HEK293 (cell line): ENCODE results near the gene CFL1.

Experiments
- CTCF ChIA-PET: fragments of 350-600 bp; formaldehyde crosslinking; extraction: SDS; loops from one replicate; lab custom pipeline; 2021; ENCODE audit warnings: antibody characterized with exemption; lab: Yijun Ruan, JAX
- POLR2A ChIA-PET: fragments of 300-600 bp; formaldehyde crosslinking; extraction: SDS; loops from one replicate; lab custom pipeline; 2020; ENCODE audit warnings: antibody characterized with exemption, inconsistent platforms; lab: Yijun Ruan, JAX
- H3K27ac ChIP-seq: fragments of 200-500 bp; sonication (Bioruptor generic); 2 replicates; pipeline ENCODE4 v1.5.1; 2014; ENCODE audit warnings: low read depth, low read length, control low read depth, inconsistent platforms; ENCODE audit errors: extremely low read depth
- H3K36me3 ChIP-seq, 2 experiments: fragments of 200-500 bp in 1 of 2; sonication (Bioruptor generic) in 1 of 2; 1 replicate in 1 of 2; 2 replicates in 1 of 2; pipeline ENCODE4 v1.5.1; 2014 to 2017; ENCODE audit warnings: inconsistent platforms in 2 of 2, low read length in 2 of 2; ENCODE audit not compliant: control insufficient read depth in 2 of 2, insufficient read depth in 1 of 2
- H3K4me1 ChIP-seq: fragments of 200-500 bp; sonication (Bioruptor generic); 2 replicates; pipeline ENCODE4 v1.5.1; 2014; ENCODE audit warnings: mild to moderate bottlenecking, low read length, inconsistent platforms; ENCODE audit not compliant: control insufficient read depth, insufficient read depth
- H3K4me3 ChIP-seq: 2 replicates; pipeline ENCODE4 v1.5.1; 2011; ENCODE audit warnings: low read depth, mild to moderate bottlenecking, control low read depth, low read length, moderate library complexity
- H3K9me3 ChIP-seq: fragments of 200-500 bp; sonication (Bioruptor generic); 2 replicates; pipeline ENCODE4 v1.5.1; 2014; ENCODE audit warnings: low read depth, low read length, inconsistent platforms; ENCODE audit not compliant: control insufficient read depth, insufficient read depth
- GLIS1 ChIP-seq: fragments of 450-650 bp; formaldehyde crosslinking; IDR thresholded peaks from 2 replicates; pipeline ENCODE4 v1.5.1; 2016; ENCODE audit warnings: missing biosample characterization, missing genetic modification characterization
- GLIS2 ChIP-seq: fragments of 450-650 bp; formaldehyde crosslinking; IDR thresholded peaks from 2 replicates; pipeline ENCODE4 v1.5.1; 2016; ENCODE audit warnings: missing biosample characterization, missing genetic modification characterization
- KLF9 ChIP-seq: fragments of 450-650 bp; formaldehyde crosslinking; IDR thresholded peaks from 2 replicates; pipeline ENCODE4 v1.5.1; 2016; ENCODE audit warnings: missing biosample characterization, missing genetic modification characterization, low read depth
- PBX3 ChIP-seq: sonication (generic); formaldehyde crosslinking; IDR thresholded peaks from 2 replicates; pipeline ENCODE4 v1.8.1; 2022; ENCODE audit warnings: mild to moderate bottlenecking, moderate library complexity, missing genetic modification reagents
- TCF7L2 ChIP-seq: IDR thresholded peaks from 2 replicates; pipeline ENCODE4 v1.6.1; 2011; ENCODE audit warnings: low read depth, mild to moderate bottlenecking, inconsistent platforms, low read length, moderate library complexity, borderline replicate concordance
- WT1 ChIP-seq: fragments of 450-650 bp; formaldehyde crosslinking; IDR thresholded peaks from 2 replicates; pipeline ENCODE4 v1.5.1; 2016; ENCODE audit warnings: missing biosample characterization, missing genetic modification characterization
- ZNF121 ChIP-seq: fragments of 450-650 bp; formaldehyde crosslinking; IDR thresholded peaks from 2 replicates; pipeline ENCODE4 v1.5.1; 2016; ENCODE audit warnings: missing biosample characterization, missing genetic modification characterization
- ZNF133 ChIP-seq: fragments of 450-650 bp; formaldehyde crosslinking; IDR thresholded peaks from 2 replicates; pipeline ENCODE4 v1.5.1; 2016; ENCODE audit warnings: missing biosample characterization, missing genetic modification characterization
- ZNF239 ChIP-seq: fragments of 450-650 bp; formaldehyde crosslinking; IDR thresholded peaks from 2 replicates; pipeline ENCODE4 v1.5.1; 2016; ENCODE audit warnings: missing biosample characterization, missing genetic modification characterization
- ZNF266 ChIP-seq: fragments of 450-650 bp; formaldehyde crosslinking; IDR thresholded peaks from 2 replicates; pipeline ENCODE4 v1.5.1; 2016; ENCODE audit warnings: missing biosample characterization, missing genetic modification characterization, low read depth
- ZNF354C ChIP-seq: fragments of 450-650 bp; formaldehyde crosslinking; IDR thresholded peaks from 2 replicates; pipeline ENCODE4 v1.5.1; 2016; ENCODE audit warnings: missing biosample characterization, missing genetic modification characterization, low read depth, borderline replicate concordance
- ZNF362 ChIP-seq: fragments of 450-650 bp; formaldehyde crosslinking; IDR thresholded peaks from 2 replicates; pipeline ENCODE4 v1.5.1; 2016; ENCODE audit warnings: missing biosample characterization, missing genetic modification characterization
- ZNF433 ChIP-seq: fragments of 450-650 bp; formaldehyde crosslinking; IDR thresholded peaks from 2 replicates; pipeline ENCODE4 v1.5.1; 2016; ENCODE audit warnings: missing biosample characterization, missing genetic modification characterization, low read depth
- ZNF473 ChIP-seq: fragments of 450-650 bp; formaldehyde crosslinking; IDR thresholded peaks from 2 replicates; pipeline ENCODE4 v1.5.1; 2017; ENCODE audit warnings: missing biosample characterization, missing genetic modification characterization
- ZNF501 ChIP-seq: fragments of 450-650 bp; formaldehyde crosslinking; IDR thresholded peaks from 2 replicates; pipeline ENCODE4 v1.5.1; 2016; ENCODE audit warnings: missing biosample characterization, missing genetic modification characterization
- ZNF518A ChIP-seq: fragments of 450-650 bp; formaldehyde crosslinking; conservative IDR thresholded peaks from 2 replicates; pipeline ENCODE4 v1.5.1; 2016; ENCODE audit warnings: low read depth, missing biosample characterization, missing genetic modification characterization
- ZNF544 ChIP-seq: fragments of 450-650 bp; formaldehyde crosslinking; IDR thresholded peaks from 2 replicates; pipeline ENCODE4 v1.5.0; 2017; ENCODE audit warnings: missing biosample characterization, missing genetic modification characterization
- ZNF629 ChIP-seq: fragments of 450-650 bp; formaldehyde crosslinking; IDR thresholded peaks from 2 replicates; pipeline ENCODE4 v1.5.1; 2017; ENCODE audit warnings: missing biosample characterization, missing genetic modification characterization
- TF ChIP-seq, protein P1 (sequence below): fragments of 450-650 bp; formaldehyde crosslinking; IDR thresholded peaks from 2 replicates; pipeline ENCODE4 v1.5.1; 2016; ENCODE audit warnings: missing biosample characterization, missing genetic modification characterization
- TF ChIP-seq, protein P2 (sequence below): fragments of 450-650 bp; formaldehyde crosslinking; IDR thresholded peaks from 2 replicates; pipeline ENCODE4 v1.5.1; 2016; ENCODE audit warnings: missing biosample characterization, missing genetic modification characterization
- TF ChIP-seq, protein P3 (sequence below): IDR thresholded peaks from 2 replicates; pipeline ENCODE4 v1.6.1; 2011; ENCODE audit warnings: mild to moderate bottlenecking, low read depth, low read length, borderline replicate concordance

CFL1 gene

GRCh38 chr11:65906602-65907001 is 48.6 kb upstream of the CFL1 start (continued):
- TF ChIP-seq, protein P1, sequence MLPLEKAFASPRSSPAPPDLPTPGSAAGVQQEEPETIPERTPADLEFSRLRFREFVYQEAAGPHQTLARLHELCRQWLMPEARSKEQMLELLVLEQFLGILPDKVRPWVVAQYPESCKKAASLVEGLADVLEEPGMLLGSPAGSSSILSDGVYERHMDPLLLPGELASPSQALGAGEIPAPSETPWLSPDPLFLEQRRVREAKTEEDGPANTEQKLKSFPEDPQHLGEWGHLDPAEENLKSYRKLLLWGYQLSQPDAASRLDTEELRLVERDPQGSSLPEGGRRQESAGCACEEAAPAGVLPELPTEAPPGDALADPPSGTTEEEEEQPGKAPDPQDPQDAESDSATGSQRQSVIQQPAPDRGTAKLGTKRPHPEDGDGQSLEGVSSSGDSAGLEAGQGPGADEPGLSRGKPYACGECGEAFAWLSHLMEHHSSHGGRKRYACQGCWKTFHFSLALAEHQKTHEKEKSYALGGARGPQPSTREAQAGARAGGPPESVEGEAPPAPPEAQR (tag by site-specific recombination) = no peak
- TF ChIP-seq PBX3 (CRISPR knock-in tag) (no peak), KLF9 (tag by site-specific recombination) (no peak), TCF7L2 (no peak), ZNF266 (tag by site-specific recombination) (no peak)

DNA sequence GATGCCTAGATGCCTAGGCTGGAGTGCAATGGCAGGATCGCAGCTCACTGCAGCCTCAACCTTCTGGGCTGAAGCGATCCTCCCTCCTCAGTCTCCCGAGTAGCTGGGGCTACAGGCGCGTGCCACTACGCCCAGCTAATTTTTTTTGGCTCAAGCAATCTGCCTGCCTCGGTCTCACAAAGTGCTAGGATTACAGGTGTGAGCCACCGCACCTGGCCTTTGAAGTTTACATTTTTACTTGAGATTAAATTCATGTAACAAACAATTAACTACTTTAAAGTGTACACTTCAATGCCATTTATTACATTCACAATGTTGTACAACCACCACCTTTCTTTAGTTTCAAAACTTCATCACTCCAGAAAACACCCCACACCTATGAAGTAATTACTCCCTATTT is 45.7 kb upstream of the CFL1 start:
- no peaks in the 10 kb centered on the region for H3K4me1 ChIP-seq
- H3K4me3 ChIP-seq = no peak overlapping the region
- CTCF ChIA-PET = interaction anchor here (0.6 to 3.8 kb wide), 4 partner anchors 14 to 315 kb away, joined by 3 to 40 read pairs (median 18); partner anchors contain the start of genes CCDC85B and FIBP
- H3K27ac ChIP-seq = no peak overlapping the region
- POLR2A ChIA-PET = interaction anchor here (0.6 to 2.0 kb wide), 4 partner anchors 11 to 16 kb away, joined by 3 to 7 read pairs (median 5); partner anchors contain the start of gene FIBP
- H3K9me3 ChIP-seq = no peaks in the 10 kb centered on the region
- TF ChIP-seq ZNF354C (tag by site-specific recombination) = no peak
- TF ChIP-seq ZNF121 (tag by site-specific recombination) = no peak
- no peak for TF ChIP-seq ZNF239 (tag by site-specific recombination)
- TF ChIP-seq ZNF501 (tag by site-specific recombination) = no peak
- no peaks in the 10 kb centered on the region for H3K36me3 ChIP-seq

GRCh38 chr11:65903068-65903481 is 45.1 kb upstream of the CFL1 start:
- CTCF ChIA-PET = interaction anchor here (0.6 to 3.8 kb wide), 4 partner anchors 14 to 133 kb away, joined by 3 to 40 read pairs (median 17); partner anchors contain the start of genes CCDC85B and FIBP
- POLR2A ChIA-PET = interaction anchor here (0.6 to 2.0 kb wide), 4 partner anchors 12 to 35 kb away, joined by 3 to 7 read pairs (median 3); partner anchors contain the start of gene FIBP
- TF ChIP-seq, protein P2, sequence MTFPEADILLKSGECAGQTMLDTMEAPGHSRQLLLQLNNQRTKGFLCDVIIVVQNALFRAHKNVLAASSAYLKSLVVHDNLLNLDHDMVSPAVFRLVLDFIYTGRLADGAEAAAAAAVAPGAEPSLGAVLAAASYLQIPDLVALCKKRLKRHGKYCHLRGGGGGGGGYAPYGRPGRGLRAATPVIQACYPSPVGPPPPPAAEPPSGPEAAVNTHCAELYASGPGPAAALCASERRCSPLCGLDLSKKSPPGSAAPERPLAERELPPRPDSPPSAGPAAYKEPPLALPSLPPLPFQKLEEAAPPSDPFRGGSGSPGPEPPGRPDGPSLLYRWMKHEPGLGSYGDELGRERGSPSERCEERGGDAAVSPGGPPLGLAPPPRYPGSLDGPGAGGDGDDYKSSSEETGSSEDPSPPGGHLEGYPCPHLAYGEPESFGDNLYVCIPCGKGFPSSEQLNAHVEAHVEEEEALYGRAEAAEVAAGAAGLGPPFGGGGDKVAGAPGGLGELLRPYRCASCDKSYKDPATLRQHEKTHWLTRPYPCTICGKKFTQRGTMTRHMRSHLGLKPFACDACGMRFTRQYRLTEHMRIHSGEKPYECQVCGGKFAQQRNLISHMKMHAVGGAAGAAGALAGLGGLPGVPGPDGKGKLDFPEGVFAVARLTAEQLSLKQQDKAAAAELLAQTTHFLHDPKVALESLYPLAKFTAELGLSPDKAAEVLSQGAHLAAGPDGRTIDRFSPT (tag by site-specific recombination) = no peak
- TF ChIP-seq ZNF239 (tag by site-specific recombination) (no peak), GLIS2 (tag by site-specific recombination) (peak; percentile 53; the same call in 1 of the 2 replicates), ZNF433 (no peak), GLIS1 (tag by site-specific recombination) (peak; percentile 96), ZNF362 (no peak), WT1 (tag by site-specific recombination) (no peak), ZNF629 (peak; percentile 33; the same call in 1 of the 2 replicates), ZNF518A (tag by site-specific recombination) (no peak), ZNF133 (tag by site-specific recombination) (no peak), ZNF473 (tag by site-specific recombination) (no peak), ZNF544 (tag by site-specific recombination) (no peak)
- TF ChIP-seq, protein P3, sequence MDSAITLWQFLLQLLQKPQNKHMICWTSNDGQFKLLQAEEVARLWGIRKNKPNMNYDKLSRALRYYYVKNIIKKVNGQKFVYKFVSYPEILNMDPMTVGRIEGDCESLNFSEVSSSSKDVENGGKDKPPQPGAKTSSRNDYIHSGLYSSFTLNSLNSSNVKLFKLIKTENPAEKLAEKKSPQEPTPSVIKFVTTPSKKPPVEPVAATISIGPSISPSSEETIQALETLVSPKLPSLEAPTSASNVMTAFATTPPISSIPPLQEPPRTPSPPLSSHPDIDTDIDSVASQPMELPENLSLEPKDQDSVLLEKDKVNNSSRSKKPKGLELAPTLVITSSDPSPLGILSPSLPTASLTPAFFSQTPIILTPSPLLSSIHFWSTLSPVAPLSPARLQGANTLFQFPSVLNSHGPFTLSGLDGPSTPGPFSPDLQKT = no peak

More at GRCh38 chr11:65903068-65903481, 45.1 kb upstream of the CFL1 start:
- H3K36me3 ChIP-seq = no peaks in the 10 kb centered on the region
- H3K27ac ChIP-seq = no peak overlapping the region
- no peaks in the 10 kb centered on the region for H3K4me1 ChIP-seq
- no peaks in the 10 kb centered on the region for H3K9me3 ChIP-seq
- H3K4me3 ChIP-seq = no peak overlapping the region
